ENCODE measurements around the gene CLMN. TPM values are rescaled to one million over a fixed set of nuclear protein-coding genes. Genes with fewer than 3 reads are reported as not detected.

CLMN gene
- total RNA-seq, 3 donors from 2014 or later (not counting 1 experiment from before 2014, with no cell fraction given), result 0.80 to 2.0 (median 1.8) TPM

- Histone ChIP-seq H3K4me3 (ENCODE audit: low read length) (no peak overlapping the region), H3K9me3 (ENCODE audit: control insufficient read depth, insufficient read depth, low read length) (no peaks in the 10 kb centered on the region), H3K36me3 (ENCODE audit: control insufficient read depth, insufficient read depth, low read length) (no peaks in the 10 kb centered on the region), H3K27me3 (ENCODE audit: control insufficient read depth, insufficient read depth, low read length) (no peaks in the 10 kb centered on the region), H3K27ac (ENCODE audit: low read length) (no peak overlapping the region), H3K4me1 (ENCODE audit: control insufficient read depth, insufficient read depth, low read length) (no peaks in the 10 kb centered on the region)
- ATAC-seq, result no peak
- Mint-ChIP-seq H3K4me3 (no peak overlapping the region), H3K36me3 (no peaks in the 10 kb centered on the region), H3K4me1 (no peaks in the 10 kb centered on the region), H3K27me3 (ENCODE audit: low read depth in 2 of 2) (peaks cover 9 to 10% of the 10 kb centered on the region in 2 donors), H3K27ac (no peak overlapping the region), H3K9me3 (peaks cover 3 to 5% of the 10 kb centered on the region in 2 donors)
- TF ChIP-seq CTCF (IDR thresholded peaks at IDR 0.05), result no peak
- WGBS (ENCODE audit: insufficient coverage), result 78% methylated on average over 5 of the region's 5 CpGs
- intact Hi-C loops (cut with micrococcal nuclease), result no loop called here
- no peak for DNase-seq
Measured at GRCh38 chr14:95352481-95352880, 32.8 kb upstream of the CLMN start.

- WGBS (ENCODE audit: insufficient coverage), result 89% methylated on average over 6 of the region's 6 CpGs
- Mint-ChIP-seq H3K9me3 (peaks cover 0 to 3% of the 10 kb centered on the region in 2 donors), H3K27me3 (ENCODE audit: low read depth in 2 of 2) (peaks cover 8 to 14% of the 10 kb centered on the region in 2 donors), H3K27ac (no peak overlapping the region), H3K4me3 (no peak overlapping the region), H3K4me1 (no peaks in the 10 kb centered on the region), H3K36me3 (no peaks in the 10 kb centered on the region)
- H3K36me3 ChIP-seq (ENCODE audit: control insufficient read depth, insufficient read depth, low read length), result no peaks in the 10 kb centered on the region
- no peaks in the 10 kb centered on the region for H3K4me1 ChIP-seq (ENCODE audit: control insufficient read depth, insufficient read depth, low read length)
- no peaks in the 10 kb centered on the region for H3K9me3 ChIP-seq (ENCODE audit: control insufficient read depth, insufficient read depth, low read length)
- H3K27me3 ChIP-seq (ENCODE audit: control insufficient read depth, insufficient read depth, low read length), result no peaks in the 10 kb centered on the region
- ATAC-seq (no peak), DNase-seq (no peak)
- H3K27ac ChIP-seq (ENCODE audit: low read length), result no peak overlapping the region
- TF ChIP-seq CTCF (IDR thresholded peaks at IDR 0.05), result no peak
- intact Hi-C loops (cut with micrococcal nuclease), result no loop called here
- no peak overlapping the region for H3K4me3 ChIP-seq (ENCODE audit: low read length)
Measured at GRCh38 chr14:95349241-95349640, 29.5 kb upstream of the CLMN start.

- Histone ChIP-seq H3K36me3 (ENCODE audit: control insufficient read depth, insufficient read depth, low read length) (no peaks in the 10 kb centered on the region), H3K4me1 (ENCODE audit: control insufficient read depth, insufficient read depth, low read length) (no peaks in the 10 kb centered on the region), H3K9me3 (ENCODE audit: control insufficient read depth, insufficient read depth, low read length) (no peaks in the 10 kb centered on the region), H3K4me3 (ENCODE audit: low read length) (no peak overlapping the region), H3K27ac (ENCODE audit: low read length) (no peak overlapping the region), H3K27me3 (ENCODE audit: control insufficient read depth, insufficient read depth, low read length) (no peaks in the 10 kb centered on the region)
- intact Hi-C loops (cut with micrococcal nuclease), result no loop called here
- Mint-ChIP-seq H3K4me1 (no peaks in the 10 kb centered on the region), H3K27me3 (ENCODE audit: low read depth in 2 of 2) (peaks cover 3 to 14% of the 10 kb centered on the region in 2 donors), H3K27ac (no peak overlapping the region), H3K4me3 (no peak overlapping the region), H3K36me3 (no peaks in the 10 kb centered on the region), H3K9me3 (no peaks in the 10 kb centered on the region)
- ATAC-seq (no peak), DNase-seq (no peak)
- 83% methylated on average over 10 of the region's 10 CpGs for WGBS (ENCODE audit: insufficient coverage)
- TF ChIP-seq CTCF (IDR thresholded peaks at IDR 0.05), result no peak
Measured at GRCh38 chr14:95348395-95349080, 28.8 kb upstream of the CLMN start.

GRCh38 chr14:95346820-95347219, 27.1 kb upstream of the CLMN start:
- ATAC-seq (no peak), DNase-seq (no peak)
- Histone ChIP-seq H3K4me1 (ENCODE audit: control insufficient read depth, insufficient read depth, low read length) (no peaks in the 10 kb centered on the region), H3K9me3 (ENCODE audit: control insufficient read depth, insufficient read depth, low read length) (no peaks in the 10 kb centered on the region), H3K27ac (ENCODE audit: low read length) (no peak overlapping the region), H3K36me3 (ENCODE audit: control insufficient read depth, insufficient read depth, low read length) (no peaks in the 10 kb centered on the region), H3K4me3 (ENCODE audit: low read length) (no peak overlapping the region), H3K27me3 (ENCODE audit: control insufficient read depth, insufficient read depth, low read length) (no peaks in the 10 kb centered on the region)
- peaks cover 0 to 9% of the 10 kb centered on the region in 2 donors for H3K27me3 Mint-ChIP-seq (ENCODE audit: low read depth in 2 of 2)
- 86% methylated on average over 1 of the region's 1 CpG for WGBS (ENCODE audit: insufficient coverage)
- intact Hi-C loops (cut with micrococcal nuclease), result no loop called here
- H3K27ac Mint-ChIP-seq, result no peak overlapping the region
- no peak for TF ChIP-seq CTCF (IDR thresholded peaks at IDR 0.05)
- no peaks in the 10 kb centered on the region for H3K36me3 Mint-ChIP-seq
- no peaks in the 10 kb centered on the region for H3K4me1 Mint-ChIP-seq
- H3K9me3 Mint-ChIP-seq, result no peaks in the 10 kb centered on the region
- H3K4me3 Mint-ChIP-seq, result no peak overlapping the region

Data from natural killer cell (primary cell).